Measurements from ENCODE around the gene COL8A2.

The COL8A2 gene

DNA sequence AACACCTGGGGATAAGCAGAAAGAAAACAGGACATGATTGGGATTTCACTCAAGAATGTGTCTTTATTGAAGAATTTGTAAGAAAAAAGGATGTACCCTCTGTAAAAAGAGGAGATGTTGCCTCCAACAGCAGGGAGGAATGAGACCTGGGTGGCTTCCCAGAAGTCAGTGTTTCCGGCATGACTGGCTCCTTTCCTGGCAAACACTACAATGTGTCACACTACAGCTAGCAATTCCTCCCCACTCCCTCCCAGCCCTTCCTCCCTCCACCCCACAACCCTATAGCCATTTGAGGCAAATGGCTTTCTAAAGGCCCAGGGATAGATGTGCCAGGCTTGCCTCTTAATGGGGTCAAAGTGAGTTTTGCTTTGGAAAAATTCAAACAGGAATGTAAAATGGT, 11.5 kb upstream of the COL8A2 start:
- H3K27me3 ChIP-seq (ENCODE audit: insufficient read depth, low read depth, severe bottlenecking): no peaks in the 10 kb centered on the region
- TF ChIP-seq, protein P1, sequence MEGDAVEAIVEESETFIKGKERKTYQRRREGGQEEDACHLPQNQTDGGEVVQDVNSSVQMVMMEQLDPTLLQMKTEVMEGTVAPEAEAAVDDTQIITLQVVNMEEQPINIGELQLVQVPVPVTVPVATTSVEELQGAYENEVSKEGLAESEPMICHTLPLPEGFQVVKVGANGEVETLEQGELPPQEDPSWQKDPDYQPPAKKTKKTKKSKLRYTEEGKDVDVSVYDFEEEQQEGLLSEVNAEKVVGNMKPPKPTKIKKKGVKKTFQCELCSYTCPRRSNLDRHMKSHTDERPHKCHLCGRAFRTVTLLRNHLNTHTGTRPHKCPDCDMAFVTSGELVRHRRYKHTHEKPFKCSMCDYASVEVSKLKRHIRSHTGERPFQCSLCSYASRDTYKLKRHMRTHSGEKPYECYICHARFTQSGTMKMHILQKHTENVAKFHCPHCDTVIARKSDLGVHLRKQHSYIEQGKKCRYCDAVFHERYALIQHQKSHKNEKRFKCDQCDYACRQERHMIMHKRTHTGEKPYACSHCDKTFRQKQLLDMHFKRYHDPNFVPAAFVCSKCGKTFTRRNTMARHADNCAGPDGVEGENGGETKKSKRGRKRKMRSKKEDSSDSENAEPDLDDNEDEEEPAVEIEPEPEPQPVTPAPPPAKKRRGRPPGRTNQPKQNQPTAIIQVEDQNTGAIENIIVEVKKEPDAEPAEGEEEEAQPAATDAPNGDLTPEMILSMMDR (IDR thresholded peaks at IDR 0.05; ENCODE audit: low read depth, low read length): no peak
- DNase-seq: no peak
- no peak overlapping the region for H3K4me3 ChIP-seq (ENCODE audit: low read depth, low read length)
- H3K27ac ChIP-seq: no peak overlapping the region
- peaks cover 32% of the 10 kb centered on the region for H3K36me3 ChIP-seq
- no peaks in the 10 kb centered on the region for H3K9me3 ChIP-seq (ENCODE audit: severe bottlenecking)

DNA sequence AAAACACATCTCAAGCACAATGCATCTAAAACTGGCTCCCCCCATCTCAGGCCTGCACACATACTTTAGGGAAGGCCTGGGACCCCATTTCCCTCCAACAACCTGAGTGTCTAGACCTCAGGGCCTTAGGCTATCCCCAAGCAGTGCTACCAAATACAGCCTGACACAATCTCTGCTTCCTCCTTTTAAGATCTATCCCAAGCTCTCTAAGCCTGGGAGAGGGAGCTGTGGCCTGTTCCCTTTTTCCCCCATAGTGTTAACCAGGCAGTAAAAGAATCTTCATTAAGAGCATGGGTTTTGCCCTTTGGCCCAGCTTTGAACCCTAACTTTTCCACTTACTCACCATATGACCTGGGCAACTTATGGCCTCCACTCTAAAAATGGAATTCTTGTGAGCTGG, 10.8 kb upstream of the COL8A2 start:
- H3K27ac ChIP-seq: no peak overlapping the region
- no peak for DNase-seq
- H3K36me3 ChIP-seq: peaks cover 32% of the 10 kb centered on the region
- TF ChIP-seq, protein P1 (IDR thresholded peaks at IDR 0.05; ENCODE audit: low read depth, low read length): no peak
- H3K4me3 ChIP-seq (ENCODE audit: low read depth, low read length): no peak overlapping the region
- no peaks in the 10 kb centered on the region for H3K9me3 ChIP-seq (ENCODE audit: severe bottlenecking)
- no peaks in the 10 kb centered on the region for H3K27me3 ChIP-seq (ENCODE audit: insufficient read depth, low read depth, severe bottlenecking)

DNA sequence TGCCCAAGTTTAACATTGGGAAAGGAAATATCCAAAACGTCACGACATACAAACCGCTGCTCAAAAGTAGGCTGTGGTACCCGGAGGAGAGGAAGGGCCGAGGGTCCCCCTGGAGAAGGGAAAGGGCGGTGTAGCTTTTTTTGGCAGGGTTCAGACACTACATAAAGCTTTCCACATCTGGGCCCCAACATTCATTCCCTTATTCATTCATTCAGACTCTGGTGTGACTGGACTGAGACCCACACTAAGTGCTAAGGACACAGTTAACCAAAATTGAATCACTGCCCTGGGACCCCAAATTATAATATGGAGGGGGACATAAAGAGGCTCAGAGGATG, 10.3 kb upstream of the COL8A2 start:
- TF ChIP-seq, protein P1 (IDR thresholded peaks at IDR 0.05; ENCODE audit: low read depth, low read length): no peak

DNA sequence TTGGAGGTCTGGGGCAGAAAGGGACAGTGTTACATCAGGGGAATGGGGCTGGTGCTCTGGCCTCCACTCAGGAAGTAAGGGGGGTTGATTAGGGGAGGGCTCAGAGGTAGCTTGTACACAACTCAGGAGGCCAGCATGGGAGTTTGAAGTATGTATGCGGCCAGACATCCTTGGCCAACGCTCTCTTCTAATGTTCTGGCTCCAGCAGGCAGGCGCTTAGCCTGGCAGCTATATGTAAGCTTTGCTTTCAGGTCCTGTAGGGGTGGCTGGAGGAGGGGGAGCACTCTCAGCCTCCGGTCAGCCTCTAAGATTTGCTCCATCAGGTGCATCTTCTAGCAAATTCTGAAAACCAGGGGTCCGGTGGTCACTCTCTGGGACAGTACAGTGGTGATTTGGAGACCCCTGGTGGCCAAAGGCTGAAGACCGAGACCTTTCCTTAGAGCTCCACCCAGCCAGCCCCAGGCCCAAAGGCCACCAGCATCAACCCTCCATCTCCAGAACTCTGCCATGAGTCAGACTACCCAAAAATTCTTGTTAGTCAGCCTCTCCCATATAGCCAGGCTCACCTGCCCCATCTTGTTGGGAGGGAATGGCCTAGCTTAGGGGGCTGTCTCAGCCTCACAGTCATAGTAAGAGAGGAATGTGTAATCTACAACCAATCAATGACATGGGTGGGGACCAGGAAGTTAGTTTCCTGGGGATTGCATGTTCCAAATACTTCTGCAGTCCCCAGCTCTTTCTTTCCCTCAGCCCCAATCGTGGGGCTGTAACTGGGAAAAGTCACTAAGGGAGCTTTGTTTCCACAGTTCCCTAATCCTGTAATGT, 9.7 kb upstream of the COL8A2 start:
- no peak overlapping the region for H3K4me3 ChIP-seq (ENCODE audit: low read depth, low read length)
- no peak overlapping the region for H3K27ac ChIP-seq
- peak; percentile 68 for DNase-seq
- H3K36me3 ChIP-seq: peaks cover 31% of the 10 kb centered on the region
- H3K9me3 ChIP-seq (ENCODE audit: severe bottlenecking): no peaks in the 10 kb centered on the region
- TF ChIP-seq, protein P1 (IDR thresholded peaks at IDR 0.05; ENCODE audit: low read depth, low read length): peak; percentile 84
- H3K27me3 ChIP-seq (ENCODE audit: insufficient read depth, low read depth, severe bottlenecking): no peaks in the 10 kb centered on the region

More for the DNA sequence above, 10.3 kb upstream of the COL8A2 start:
- DNase-seq: no peak
- H3K9me3 ChIP-seq (ENCODE audit: severe bottlenecking): no peaks in the 10 kb centered on the region
- no peaks in the 10 kb centered on the region for H3K27me3 ChIP-seq (ENCODE audit: insufficient read depth, low read depth, severe bottlenecking)
- H3K36me3 ChIP-seq: peaks cover 32% of the 10 kb centered on the region
- H3K27ac ChIP-seq: no peak overlapping the region
- no peak overlapping the region for H3K4me3 ChIP-seq (ENCODE audit: low read depth, low read length)

DNA sequence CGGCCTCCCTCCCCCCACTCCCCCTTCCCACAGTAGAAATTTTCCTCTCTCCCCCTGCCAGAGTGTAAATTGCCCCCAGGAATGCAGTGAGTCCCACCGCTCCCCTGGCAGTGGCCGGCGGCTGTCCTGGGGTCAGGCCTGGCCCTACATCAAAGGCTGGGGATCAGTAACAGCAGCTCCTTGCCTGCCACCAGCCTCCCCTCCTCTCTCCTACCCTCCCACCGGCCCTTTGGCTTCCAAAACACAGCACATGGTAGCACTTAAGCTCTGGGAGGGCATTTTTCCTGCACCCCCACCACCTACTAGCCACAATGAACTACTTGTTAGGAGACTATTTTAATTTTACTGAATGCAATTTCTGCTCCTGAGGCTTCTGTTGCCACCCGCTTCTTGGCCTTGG, 9.0 kb upstream of the COL8A2 start:
- TF ChIP-seq, protein P1 (IDR thresholded peaks at IDR 0.05; ENCODE audit: low read depth, low read length): no peak
- peaks cover 25% of the 10 kb centered on the region for H3K36me3 ChIP-seq
- no peak overlapping the region for H3K4me3 ChIP-seq (ENCODE audit: low read depth, low read length)
- H3K27me3 ChIP-seq (ENCODE audit: insufficient read depth, low read depth, severe bottlenecking): no peaks in the 10 kb centered on the region
- DNase-seq: no peak
- no peaks in the 10 kb centered on the region for H3K9me3 ChIP-seq (ENCODE audit: severe bottlenecking)
- no peak overlapping the region for H3K27ac ChIP-seq

DNA sequence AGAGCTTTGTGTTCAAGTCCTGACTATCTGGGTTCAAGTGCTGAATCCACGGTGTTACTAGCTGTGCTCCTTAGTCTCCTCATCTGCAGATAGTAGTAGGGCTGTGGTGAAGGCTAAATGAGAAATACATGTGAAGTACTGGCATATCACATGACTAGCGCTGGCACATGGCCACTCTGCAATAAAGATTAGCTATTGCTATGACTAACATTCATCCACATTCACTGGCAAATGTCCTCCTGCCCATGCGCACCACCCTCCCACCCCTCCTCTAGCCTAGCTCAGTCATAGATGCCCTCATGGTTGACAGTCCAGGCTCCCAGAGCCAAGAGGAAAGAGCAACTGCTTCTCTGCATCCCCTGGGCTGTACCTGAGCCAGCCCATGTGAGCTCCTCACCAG, 8.5 kb upstream of the COL8A2 start:
- DNase-seq: no peak
- Histone ChIP-seq H3K27ac (no peak overlapping the region), H3K9me3 (ENCODE audit: severe bottlenecking) (peaks cover 3% of the 10 kb centered on the region), H3K27me3 (ENCODE audit: insufficient read depth, low read depth, severe bottlenecking) (no peaks in the 10 kb centered on the region), H3K4me3 (ENCODE audit: low read depth, low read length) (no peak overlapping the region), H3K36me3 (peaks cover 24% of the 10 kb centered on the region)
- TF ChIP-seq, protein P1 (IDR thresholded peaks at IDR 0.05; ENCODE audit: low read depth, low read length): no peak

All from WERI-Rb-1 (cell line).